Measurements from ENCODE around the gene LY6G5C. TPM values are rescaled to one million over a fixed set of nuclear protein-coding genes. Genes with fewer than 3 reads are reported as not detected.

LY6G5C gene
- total and polyA plus RNA-seq, 9 of the 15 experiments (the other 6 are each of a cell fraction or from before 2014, with no cell fraction given), result 0.10 to 0.67 (median 0.46) TPM; not detected in 4

DNA sequence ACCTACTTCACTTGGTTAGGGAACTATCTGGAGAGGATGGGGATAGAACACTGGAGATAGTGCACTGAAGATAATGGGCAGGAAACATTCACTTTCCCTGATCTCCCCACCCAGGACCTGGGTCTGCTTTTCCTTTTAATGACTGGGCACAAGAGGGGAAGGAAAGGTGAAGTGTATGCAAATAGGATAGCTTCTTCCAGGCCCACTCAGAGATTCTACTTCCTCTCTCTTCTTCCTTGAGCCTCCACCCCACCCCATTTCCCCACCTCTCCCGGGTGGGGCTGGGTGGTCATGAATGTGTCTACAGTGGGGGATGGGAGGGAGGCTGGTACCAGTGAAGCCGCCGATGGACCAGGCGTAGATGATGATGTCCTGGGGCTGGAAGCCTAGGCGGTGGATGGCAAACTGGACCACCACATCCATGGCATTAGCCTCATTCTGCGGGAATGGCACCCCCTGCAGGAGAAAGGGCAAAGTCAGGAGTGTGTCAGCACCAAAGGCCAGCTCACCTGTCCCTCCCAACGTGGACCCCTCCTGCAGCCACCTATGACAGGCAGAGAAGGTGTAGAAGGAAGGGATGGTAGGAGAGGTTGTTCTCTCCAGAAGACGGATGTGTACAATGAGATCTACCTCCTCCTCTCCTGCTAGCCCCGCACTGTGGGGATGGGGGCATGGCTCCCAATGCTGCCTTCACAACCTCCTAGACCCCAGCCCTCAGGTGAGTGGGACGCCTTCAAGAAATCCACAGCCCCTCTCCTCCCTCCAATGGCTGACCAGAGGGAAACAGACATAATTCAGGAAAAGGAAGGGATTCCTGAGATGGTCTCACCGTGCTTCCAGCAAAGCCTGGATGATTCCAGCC is 8.6 kb upstream of the LY6G5C start (continued):
- TF ChIP-seq, protein P1, sequence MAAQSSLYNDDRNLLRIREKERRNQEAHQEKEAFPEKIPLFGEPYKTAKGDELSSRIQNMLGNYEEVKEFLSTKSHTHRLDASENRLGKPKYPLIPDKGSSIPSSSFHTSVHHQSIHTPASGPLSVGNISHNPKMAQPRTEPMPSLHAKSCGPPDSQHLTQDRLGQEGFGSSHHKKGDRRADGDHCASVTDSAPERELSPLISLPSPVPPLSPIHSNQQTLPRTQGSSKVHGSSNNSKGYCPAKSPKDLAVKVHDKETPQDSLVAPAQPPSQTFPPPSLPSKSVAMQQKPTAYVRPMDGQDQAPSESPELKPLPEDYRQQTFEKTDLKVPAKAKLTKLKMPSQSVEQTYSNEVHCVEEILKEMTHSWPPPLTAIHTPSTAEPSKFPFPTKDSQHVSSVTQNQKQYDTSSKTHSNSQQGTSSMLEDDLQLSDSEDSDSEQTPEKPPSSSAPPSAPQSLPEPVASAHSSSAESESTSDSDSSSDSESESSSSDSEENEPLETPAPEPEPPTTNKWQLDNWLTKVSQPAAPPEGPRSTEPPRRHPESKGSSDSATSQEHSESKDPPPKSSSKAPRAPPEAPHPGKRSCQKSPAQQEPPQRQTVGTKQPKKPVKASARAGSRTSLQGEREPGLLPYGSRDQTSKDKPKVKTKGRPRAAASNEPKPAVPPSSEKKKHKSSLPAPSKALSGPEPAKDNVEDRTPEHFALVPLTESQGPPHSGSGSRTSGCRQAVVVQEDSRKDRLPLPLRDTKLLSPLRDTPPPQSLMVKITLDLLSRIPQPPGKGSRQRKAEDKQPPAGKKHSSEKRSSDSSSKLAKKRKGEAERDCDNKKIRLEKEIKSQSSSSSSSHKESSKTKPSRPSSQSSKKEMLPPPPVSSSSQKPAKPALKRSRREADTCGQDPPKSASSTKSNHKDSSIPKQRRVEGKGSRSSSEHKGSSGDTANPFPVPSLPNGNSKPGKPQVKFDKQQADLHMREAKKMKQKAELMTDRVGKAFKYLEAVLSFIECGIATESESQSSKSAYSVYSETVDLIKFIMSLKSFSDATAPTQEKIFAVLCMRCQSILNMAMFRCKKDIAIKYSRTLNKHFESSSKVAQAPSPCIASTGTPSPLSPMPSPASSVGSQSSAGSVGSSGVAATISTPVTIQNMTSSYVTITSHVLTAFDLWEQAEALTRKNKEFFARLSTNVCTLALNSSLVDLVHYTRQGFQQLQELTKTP (IDR thresholded peaks at IDR 0.05; ENCODE audit: low read depth in 1 of 2, partially characterized antibody in 2 of 2), result no peak
- TF ChIP-seq, protein P2, sequence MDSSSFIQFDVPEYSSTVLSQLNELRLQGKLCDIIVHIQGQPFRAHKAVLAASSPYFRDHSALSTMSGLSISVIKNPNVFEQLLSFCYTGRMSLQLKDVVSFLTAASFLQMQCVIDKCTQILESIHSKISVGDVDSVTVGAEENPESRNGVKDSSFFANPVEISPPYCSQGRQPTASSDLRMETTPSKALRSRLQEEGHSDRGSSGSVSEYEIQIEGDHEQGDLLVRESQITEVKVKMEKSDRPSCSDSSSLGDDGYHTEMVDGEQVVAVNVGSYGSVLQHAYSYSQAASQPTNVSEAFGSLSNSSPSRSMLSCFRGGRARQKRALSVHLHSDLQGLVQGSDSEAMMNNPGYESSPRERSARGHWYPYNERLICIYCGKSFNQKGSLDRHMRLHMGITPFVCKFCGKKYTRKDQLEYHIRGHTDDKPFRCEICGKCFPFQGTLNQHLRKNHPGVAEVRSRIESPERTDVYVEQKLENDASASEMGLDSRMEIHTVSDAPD (CRISPR knock-in tag; IDR thresholded peaks at IDR 0.05), result no peak
